HG03175 (cell line): Measurements from ENCODE around the gene TMEM117.
"Not testable (repeated sequence)": the region's sequence is repeated elsewhere in the genome, so short reads cannot be mapped to it uniquely, and the experiment has no call there.

Source experiments
- ATAC-seq: cut with Tn5 transposase; IDR thresholded peaks from one replicate; pipeline ENCODE4 v1.9.1; 2021; ENCODE audit warnings: mild to moderate bottlenecking, moderate library complexity; ENCODE audit not compliant: unreplicated experiment

Gene TMEM117

GRCh38 chr12:44367136-44367535, 531.3 kb downstream of the TMEM117 start:
- ATAC-seq = no peak

- ATAC-seq = no peak
Observed at GRCh38 chr12:44367916-44368315, 532.0 kb downstream of the TMEM117 start.

GRCh38 chr12:44369998-44370397, 534.1 kb downstream of the TMEM117 start:
- ATAC-seq = no peak

GRCh38 chr12:44370982-44371381, 535.1 kb downstream of the TMEM117 start:
- ATAC-seq = no peak

- ATAC-seq = no peak
Observed at GRCh38 chr12:44372259-44372658, 536.4 kb downstream of the TMEM117 start.

- no peak for ATAC-seq
Observed at GRCh38 chr12:44375694-44376093, 539.8 kb downstream of the TMEM117 start.

GRCh38 chr12:44377443-44378187, 541.7 kb downstream of the TMEM117 start:
- ATAC-seq = no peak

GRCh38 chr12:44379113-44379512, 543.2 kb downstream of the TMEM117 start:
- ATAC-seq = not testable (repeated sequence)

GRCh38 chr12:44379831-44380230, 544.0 kb downstream of the TMEM117 start:
- no peak for ATAC-seq

- ATAC-seq = no peak
Observed at GRCh38 chr12:44380861-44381260, 545.0 kb downstream of the TMEM117 start.

- no peak for ATAC-seq
Observed at GRCh38 chr12:44381341-44381740, 545.5 kb downstream of the TMEM117 start.

GRCh38 chr12:44384136-44384535, 548.3 kb downstream of the TMEM117 start:
- ATAC-seq = no peak

GRCh38 chr12:44385964-44386363, 550.1 kb downstream of the TMEM117 start:
- no peak for ATAC-seq

GRCh38 chr12:44387581-44387980, 551.7 kb downstream of the TMEM117 start:
- no peak for ATAC-seq

GRCh38 chr12:44389038-44389437, 553.2 kb downstream of the TMEM117 start:
- ATAC-seq = no peak

GRCh38 chr12:44389896-44390295, 554.0 kb downstream of the TMEM117 start:
- ATAC-seq = no peak

GRCh38 chr12:44397631-44398030, 561.8 kb downstream of the TMEM117 start:
- no peak for ATAC-seq

- ATAC-seq = no peak
Observed at GRCh38 chr12:44403185-44403584, 567.3 kb downstream of the TMEM117 start.

GRCh38 chr12:44405297-44405696, 569.4 kb downstream of the TMEM117 start:
- ATAC-seq = no peak

GRCh38 chr12:44422559-44422958, 586.7 kb downstream of the TMEM117 start:
- ATAC-seq = no peak

- no peak for ATAC-seq
Observed at GRCh38 chr12:44428825-44429224, 592.9 kb downstream of the TMEM117 start.

- peak; percentile 88 for ATAC-seq
Observed at GRCh38 chr12:44431647-44432343, 595.9 kb downstream of the TMEM117 start.
